K562 (cell line): ENCODE results near the gene ERP29. TPM values are rescaled to one million over a fixed set of nuclear protein-coding genes. Genes with fewer than 3 reads are reported as not detected.

Source experiments
- ASH1L ChIP-seq: fragments of 450-650 bp; IDR thresholded peaks from 2 replicates; pipeline ENCODE4 v1.6.1; 2018; ENCODE audit warnings: borderline replicate concordance, mild to moderate bottlenecking, low read depth; ENCODE audit not compliant: partially characterized antibody
- BCOR ChIP-seq: fragments of 450-650 bp; IDR thresholded peaks from 2 replicates; pipeline ENCODE4 v1.6.1; 2016
- CEBPB ChIP-seq: fragments of 450-650 bp; IDR thresholded peaks from 2 replicates; pipeline ENCODE4 v1.6.1; 2016; ENCODE audit warnings: missing genetic modification characterization, missing compliant biosample characterization
- CHD1 ChIP-seq: fragments of 200-600 bp; sonication (generic); IDR thresholded peaks from one replicate; pipeline ENCODE4 v1.6.1; 2012; ENCODE audit warnings: mild to moderate bottlenecking, moderate library complexity, low read length, inconsistent platforms
- EP300 ChIP-seq: IDR thresholded peaks from 2 replicates; pipeline ENCODE4 v1.6.1; 2012; ENCODE audit warnings: low read length, improper control_type of control experiment
- ERF ChIP-seq: fragments of 450-650 bp; formaldehyde crosslinking; IDR thresholded peaks from 2 replicates; pipeline ENCODE4 v1.4.0; 2020; ENCODE audit warnings: mild to moderate bottlenecking, mixed read lengths
- ETS2 ChIP-seq: IDR thresholded peaks from 2 replicates; pipeline ENCODE4 v1.6.1; 2016; ENCODE audit warnings: borderline replicate concordance, missing genetic modification characterization, mild to moderate bottlenecking, moderate library complexity, missing compliant biosample characterization; ENCODE audit not compliant: poor library complexity, severe bottlenecking
- EWSR1 ChIP-seq: fragments of 450-650 bp; IDR thresholded peaks from 2 replicates; pipeline ENCODE4 v1.6.1; 2018; ENCODE audit warnings: borderline replicate concordance, mild to moderate bottlenecking, low read depth, moderate library complexity; ENCODE audit not compliant: partially characterized antibody
- GTF2E2 ChIP-seq: fragments of 200-800 bp; sonication (Bioruptor generic); IDR thresholded peaks from 2 replicates; pipeline ENCODE4 v1.6.1; 2016; ENCODE audit warnings: missing genetic modification characterization, missing compliant biosample characterization
- HES1 ChIP-seq: fragments of 450-650 bp; IDR thresholded peaks from 2 replicates; pipeline ENCODE4 v1.6.1; 2016; ENCODE audit warnings: low read depth, mild to moderate bottlenecking, moderate library complexity
- KLF1 ChIP-seq: fragments of 450-650 bp; IDR thresholded peaks from 2 replicates; pipeline ENCODE4 v1.6.1; 2016; ENCODE audit warnings: missing genetic modification characterization, missing compliant biosample characterization
- MAFG ChIP-seq: fragments of 450-650 bp; conservative IDR thresholded peaks from 2 replicates; pipeline ENCODE4 v1.6.1; 2016; ENCODE audit warnings: missing genetic modification characterization, missing compliant biosample characterization
- MCM2 ChIP-seq: fragments of 450-650 bp; IDR thresholded peaks from 2 replicates; pipeline ENCODE4 v1.6.1; 2017; ENCODE audit warnings: low read depth, mild to moderate bottlenecking
- MED1 ChIP-seq: sonication (generic); formaldehyde crosslinking; IDR thresholded peaks from 2 replicates; pipeline ENCODE4 v1.8.1; 2023; ENCODE audit warnings: missing genetic modification reagents, borderline replicate concordance
- MXI1 ChIP-seq: IDR thresholded peaks from 2 replicates; pipeline ENCODE4 v1.6.1; 2011; ENCODE audit warnings: low read depth, mild to moderate bottlenecking, improper control_type of control experiment, low read length
- NFATC3 ChIP-seq: fragments of 450-650 bp; IDR thresholded peaks from 2 replicates; pipeline ENCODE4 v1.6.1; 2017; ENCODE audit warnings: mild to moderate bottlenecking
- NR4A1 ChIP-seq, 2 experiments: fragments of 250-450 bp in 1 of 2; fragments of 450-650 bp in 1 of 2; sonication (Bioruptor Pico) in 1 of 2; IDR thresholded peaks; 2 replicates each; pipeline versions ENCODE4 v1.4.0 to v1.6.1; 2016 to 2020; ENCODE audit warnings: mild to moderate bottlenecking in 2 of 2, missing compliant biosample characterization in 1 of 2, missing genetic modification characterization in 1 of 2, moderate library complexity in 1 of 2
- RNF2 ChIP-seq: sonication (generic); IDR thresholded peaks from 2 replicates; pipeline ENCODE4 v1.6.1; 2016
- SMC3 ChIP-seq: conservative IDR thresholded peaks from 2 replicates; pipeline ENCODE4 v1.6.1; 2011; ENCODE audit warnings: low read depth, low read length, improper control_type of control experiment; ENCODE audit not compliant: insufficient read depth
- U2AF1 ChIP-seq: fragments of 200-400 bp; formaldehyde crosslinking; optimal IDR thresholded peaks from 2 replicates; pipeline ENCODE3; 2017; ENCODE audit warnings: mild to moderate bottlenecking, low read depth, low read length, moderate library complexity
- XRCC3 ChIP-seq: fragments of 450-650 bp; IDR thresholded peaks from 2 replicates; pipeline ENCODE4 v1.6.1; 2017; ENCODE audit warnings: mild to moderate bottlenecking, moderate library complexity
- ZNF384 ChIP-seq: IDR thresholded peaks from 2 replicates; pipeline ENCODE4 v1.6.1; 2012; ENCODE audit warnings: low read depth, low read length, improper control_type of control experiment
- polyA plus RNA-seq, 8 experiments: library from polyadenylated mRNA; depleted of rRNA in 4 of 8; stranded (reverse) in 5 of 8; unstranded in 3 of 8; fragments of >200 nt; fragmentation: Nextera tagmentation in 2 of 8; fragmentation: Illumina TruSeq in 1 of 8; extraction: Ambion mirVana in 2 of 8; extraction: Trizol in 1 of 8; gene quantifications; 2 replicates each; pipeline versions ENCODE4 v1.2.1 to v1.2.3, GENCODE V29; 2011 to 2014; ENCODE audit warnings: inconsistent platforms in 1 of 8, missing spikeins in 1 of 8
- total RNA-seq, 7 experiments: library from RNA; depleted of rRNA in 6 of 7; stranded (reverse); fragments of >200 nt in 6 of 7; fragmentation: Illumina TruSeq in 2 of 7; extraction: Trizol in 2 of 7; gene quantifications; 2 replicates each; pipeline versions ENCODE4 v1.2.1 to v1.2.3, GENCODE V29; 2011 to 2021; ENCODE audit warnings: low replicate concordance in 1 of 7
- TF ChIP-seq, protein P1 (sequence below): sonication (generic); formaldehyde crosslinking; IDR thresholded peaks from 2 replicates; pipeline ENCODE4 v1.8.0; 2022; ENCODE audit warnings: mild to moderate bottlenecking, missing genetic modification reagents, borderline replicate concordance
- TF ChIP-seq, protein P2 (sequence below): sonication (generic); formaldehyde crosslinking; IDR thresholded peaks from 2 replicates; pipeline ENCODE4 v1.8.0; 2022; ENCODE audit warnings: mild to moderate bottlenecking, missing genetic modification reagents
- TF ChIP-seq, protein P3 (sequence below): IDR thresholded peaks from 2 replicates; pipeline ENCODE4 v1.6.1; 2014; ENCODE audit warnings: antibody characterized with exemption

ERP29 gene
- total and polyA plus RNA-seq, 9 of the 15 experiments (the other 6 are each of a cell fraction or from before 2014, with no cell fraction given) = 42.4 to 146 (median 111) TPM

DNA sequence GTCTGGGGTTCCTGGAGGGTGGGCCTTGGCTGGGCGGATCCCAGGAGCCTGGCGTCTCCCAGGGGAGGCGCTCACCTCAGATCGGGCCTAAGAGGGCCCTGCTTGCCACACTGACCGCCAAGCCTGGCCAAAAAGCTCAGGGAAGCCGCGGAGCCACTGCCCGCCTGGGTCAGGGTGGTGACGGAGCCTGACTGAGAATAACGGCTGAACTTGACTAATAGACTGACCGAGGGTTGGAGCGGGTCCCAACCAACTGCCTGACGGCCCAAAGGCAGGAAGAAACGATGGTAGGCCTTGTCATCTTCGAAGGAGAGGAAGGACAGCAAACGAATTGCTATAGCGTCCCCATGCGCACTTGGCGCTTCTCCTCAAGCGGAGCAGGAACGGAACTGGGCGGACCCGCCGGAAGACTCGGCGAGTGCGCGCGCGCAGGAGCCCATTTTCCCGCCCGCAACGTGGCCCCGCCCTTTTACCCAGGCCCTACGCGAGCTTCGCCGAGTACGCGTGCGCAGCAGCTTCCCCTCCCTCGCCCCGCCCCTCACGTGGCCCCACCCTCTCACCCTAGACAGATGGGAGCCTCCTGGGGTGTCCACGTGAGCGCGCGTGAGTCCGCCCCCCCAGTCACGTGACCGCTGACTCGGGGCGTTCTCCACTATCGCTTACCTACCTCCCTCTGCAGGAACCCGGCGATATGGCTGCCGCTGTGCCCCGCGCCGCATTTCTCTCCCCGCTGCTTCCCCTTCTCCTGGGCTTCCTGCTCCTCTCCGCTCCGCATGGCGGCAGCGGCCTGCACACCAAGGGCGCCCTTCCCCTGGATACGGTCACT is at the start of gene ERP29, which contains the start of gene TMEM116 (continued):
- TF ChIP-seq, protein P1, sequence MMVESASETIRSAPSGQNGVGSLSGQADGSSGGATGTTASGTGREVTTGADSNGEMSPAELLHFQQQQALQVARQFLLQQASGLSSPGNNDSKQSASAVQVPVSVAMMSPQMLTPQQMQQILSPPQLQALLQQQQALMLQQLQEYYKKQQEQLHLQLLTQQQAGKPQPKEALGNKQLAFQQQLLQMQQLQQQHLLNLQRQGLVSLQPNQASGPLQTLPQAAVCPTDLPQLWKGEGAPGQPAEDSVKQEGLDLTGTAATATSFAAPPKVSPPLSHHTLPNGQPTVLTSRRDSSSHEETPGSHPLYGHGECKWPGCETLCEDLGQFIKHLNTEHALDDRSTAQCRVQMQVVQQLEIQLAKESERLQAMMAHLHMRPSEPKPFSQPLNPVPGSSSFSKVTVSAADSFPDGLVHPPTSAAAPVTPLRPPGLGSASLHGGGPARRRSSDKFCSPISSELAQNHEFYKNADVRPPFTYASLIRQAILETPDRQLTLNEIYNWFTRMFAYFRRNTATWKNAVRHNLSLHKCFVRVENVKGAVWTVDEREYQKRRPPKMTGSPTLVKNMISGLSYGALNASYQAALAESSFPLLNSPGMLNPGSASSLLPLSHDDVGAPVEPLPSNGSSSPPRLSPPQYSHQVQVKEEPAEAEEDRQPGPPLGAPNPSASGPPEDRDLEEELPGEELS = no peak; the same call in 1 of the 2 replicates
- TF ChIP-seq, protein P2, sequence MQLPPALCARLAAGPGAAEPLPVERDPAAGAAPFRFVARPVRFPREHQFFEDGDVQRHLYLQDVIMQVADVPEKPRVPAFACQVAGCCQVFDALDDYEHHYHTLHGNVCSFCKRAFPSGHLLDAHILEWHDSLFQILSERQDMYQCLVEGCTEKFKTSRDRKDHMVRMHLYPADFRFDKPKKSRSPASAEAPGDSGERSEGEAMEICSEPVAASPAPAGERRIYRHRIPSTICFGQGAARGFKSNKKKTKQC = peak; percentile 78; the same call in 1 of the 2 replicates
- TF ChIP-seq, protein P3, sequence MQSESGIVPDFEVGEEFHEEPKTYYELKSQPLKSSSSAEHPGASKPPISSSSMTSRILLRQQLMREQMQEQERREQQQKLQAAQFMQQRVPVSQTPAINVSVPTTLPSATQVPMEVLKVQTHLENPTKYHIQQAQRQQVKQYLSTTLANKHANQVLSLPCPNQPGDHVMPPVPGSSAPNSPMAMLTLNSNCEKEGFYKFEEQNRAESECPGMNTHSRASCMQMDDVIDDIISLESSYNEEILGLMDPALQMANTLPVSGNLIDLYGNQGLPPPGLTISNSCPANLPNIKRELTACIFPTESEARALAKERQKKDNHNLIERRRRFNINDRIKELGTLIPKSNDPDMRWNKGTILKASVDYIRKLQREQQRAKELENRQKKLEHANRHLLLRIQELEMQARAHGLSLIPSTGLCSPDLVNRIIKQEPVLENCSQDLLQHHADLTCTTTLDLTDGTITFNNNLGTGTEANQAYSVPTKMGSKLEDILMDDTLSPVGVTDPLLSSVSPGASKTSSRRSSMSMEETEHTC = peak; percentile 96
- TF ChIP-seq U2AF1 (no peak), RNF2 (peak; percentile 67), GTF2E2 (tag) (peak; percentile 91), MED1 (no peak), CHD1 (peak; percentile 84), NR4A1 (CRISPR knock-in tag; IDR thresholded peaks at IDR 0.05) (no peak), NR4A1 (tag; IDR thresholded peaks at IDR 0.05) (0 out of 2 replicates have a peak, but pooled peaks have one; percentile 52), CEBPB (tag) (no peak), MAFG (tag) (no peak), ETS2 (tag) (no peak), EP300 (no peak; the same call in none of the 2 replicates), SMC3 (peak; percentile 41), ZNF384 (peak; percentile 24), MCM2 (no peak), BCOR (peak; percentile 23), KLF1 (tag) (peak; percentile 46; the same call in 1 of the 2 replicates), NFATC3 (no peak), ASH1L (no peak), EWSR1 (no peak), XRCC3 (no peak), MXI1 (no peak; the same call in 1 of the 2 replicates), ERF (CRISPR knock-in tag) (peak; percentile 11; the same call in 1 of the 2 replicates), HES1 (peak; percentile 77)
